Ascending aorta (tissue), 2 donors: ENCODE results near the gene BRD3OS. TPM values are rescaled to one million over a fixed set of nuclear protein-coding genes. Genes with fewer than 3 reads are reported as not detected.

Experiments used
- DNase-seq, 2 donors: peaks; one replicate each; pipeline ENCODE4 v3.0.0-alpha.2; 2019; ENCODE audit warnings: low spot score in 2 of 2
- H3K27ac ChIP-seq, 2 donors: fragments of 200-600 bp; sonication (generic); one replicate each; pipeline ENCODE4 v1.5.1; 2016 to 2017; ENCODE audit warnings: mild to moderate bottlenecking in 1 of 2
- H3K27me3 ChIP-seq: fragments of 200-600 bp; sonication (generic); one replicate; pipeline ENCODE4 v1.5.1; 2017
- H3K36me3 ChIP-seq, 2 donors: fragments of 200-600 bp; sonication (generic); one replicate each; pipeline ENCODE4 v1.5.1; 2016
- H3K4me1 ChIP-seq, 2 donors: fragments of 200-600 bp; sonication (generic); one replicate each; pipeline ENCODE4 v1.5.1; 2016 to 2017; ENCODE audit warnings: mild to moderate bottlenecking in 1 of 2
- H3K4me3 ChIP-seq, 2 donors: fragments of 200-600 bp; sonication (generic); one replicate each; pipeline ENCODE4 v1.5.1; 2016 to 2017; ENCODE audit warnings: mild to moderate bottlenecking in 1 of 2
- H3K9me3 ChIP-seq, 2 donors: fragments of 200-600 bp; sonication (generic); one replicate each; pipeline ENCODE4 v1.5.1; 2016
- CTCF ChIP-seq, 3 experiments: fragments of 200-600 bp in 2 of 3; fragments of 450-650 bp in 1 of 3; sonication (generic) in 2 of 3; IDR thresholded peaks; one replicate each; pipeline ENCODE4 v1.5.1; 2016 to 2019; ENCODE audit warnings: antibody characterized with exemption in 3 of 3, mild to moderate bottlenecking in 1 of 3, moderate library complexity in 1 of 3
- intact Hi-C: fragments of 100-400 bp; cut with DNase I; formaldehyde crosslinking; loops from one replicate; pipeline ENCODE4 v1.15.1; 2023
- total RNA-seq: library from RNA; depleted of rRNA; stranded (reverse); fragments of >200 nt; gene quantifications from one replicate; pipeline ENCODE4 v1.1.0, GENCODE V29; 2016

Gene BRD3OS
- 15.9 TPM for total RNA-seq

GRCh38 chr9:134024828-134025605 is at the start of gene BRD3OS:
Gene BRD3OS (plus strand): TSS chr9:134025481. CDS start chr9:134026748, 1,267 bp downstream.
- peak; percentile 86 to 98 for DNase-seq
- peaks cover 0 to 14% of the 10 kb centered on the region in 2 donors for H3K36me3 ChIP-seq
- peaks cover 0 to 3% of the 10 kb centered on the region in 2 donors for H3K4me1 ChIP-seq
- intact Hi-C loops, result loop anchor here (1.0 to 10.0 kb wide), 10 partner anchors 33 to 1936 kb away; partner anchors contain the start of genes BRD3, RNU6ATAC, RXRA and STKLD1
- no peak for TF ChIP-seq CTCF (IDR thresholded peaks at IDR 0.05)
- peak within 1 kb of the TSS; percentile 45 to 68 for H3K27ac ChIP-seq
- H3K9me3 ChIP-seq, result no peaks in the 10 kb centered on the region
- no peaks in the 10 kb centered on the region for H3K27me3 ChIP-seq
- peak within 1 kb of the TSS; percentile 70 to 97 for H3K4me3 ChIP-seq

DNA sequence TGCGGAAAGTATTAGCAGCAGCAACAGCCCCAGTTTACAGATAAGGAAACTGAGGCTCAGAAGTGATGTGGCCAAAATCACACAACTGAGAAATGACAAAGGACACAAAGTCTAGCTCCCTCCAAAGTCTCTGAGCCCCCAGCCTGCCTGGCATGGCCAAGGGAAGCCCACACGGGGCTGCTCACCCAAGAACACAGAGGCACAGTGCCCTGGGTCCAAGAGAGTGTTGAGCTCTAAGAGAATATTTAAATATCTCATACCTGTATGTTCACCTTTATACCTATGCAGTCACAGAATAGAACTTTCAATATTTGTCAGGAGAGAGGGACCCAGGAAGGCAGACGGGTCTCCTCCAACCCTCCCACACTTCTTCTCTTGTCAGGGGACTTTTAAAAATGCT is 49.8 kb upstream of the BRD3OS start:
- no peak overlapping the region for H3K4me3 ChIP-seq
- no peaks in the 10 kb centered on the region for H3K27me3 ChIP-seq
- intact Hi-C loops, result no loop called here
- no peak for DNase-seq
- H3K27ac ChIP-seq, result no peak overlapping the region
- peaks cover 0 to 12% of the 10 kb centered on the region in 2 donors for H3K4me1 ChIP-seq
- no peak for TF ChIP-seq CTCF (IDR thresholded peaks at IDR 0.05)
- no peaks in the 10 kb centered on the region for H3K9me3 ChIP-seq
- no peaks in the 10 kb centered on the region for H3K36me3 ChIP-seq

DNA sequence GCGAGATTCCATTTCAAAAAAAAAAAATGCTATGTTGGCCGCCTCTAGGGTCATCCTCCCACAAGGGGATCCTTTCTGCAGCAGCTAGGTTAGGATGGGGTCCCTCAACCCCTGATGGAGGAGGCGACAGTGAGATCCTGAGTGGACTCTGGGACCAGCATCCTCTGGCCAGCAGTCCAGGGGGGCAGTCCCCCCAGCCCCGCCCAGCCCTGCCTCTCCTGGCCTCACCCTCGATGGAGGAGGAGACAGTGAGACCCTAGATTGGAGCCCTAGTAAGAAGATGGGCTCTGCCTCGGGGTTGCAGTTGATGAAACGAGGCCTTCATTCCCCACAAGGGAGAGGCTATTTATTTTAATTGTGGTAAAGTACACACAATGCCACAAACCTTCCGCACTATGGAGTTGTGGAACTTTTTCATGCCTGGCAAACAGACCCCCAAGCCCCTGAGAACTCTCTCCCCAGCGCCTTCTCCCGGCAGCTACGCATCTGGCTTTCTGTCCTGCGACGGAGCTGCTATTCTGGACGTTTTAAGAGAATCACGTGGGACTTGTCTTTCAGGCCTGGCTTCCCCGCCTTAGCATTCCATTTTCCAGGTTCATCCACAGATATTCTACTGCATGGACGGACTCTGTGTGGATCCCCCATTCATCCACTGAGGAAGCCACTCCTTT is 49.0 kb upstream of the BRD3OS start:
- H3K27ac ChIP-seq, result no peak overlapping the region
- TF ChIP-seq CTCF (IDR thresholded peaks at IDR 0.05), result no peak
- H3K4me1 ChIP-seq, result peaks cover 0 to 12% of the 10 kb centered on the region in 2 donors

GRCh38 chr9:133976887-133977286 is 48.4 kb upstream of the BRD3OS start:
- no peaks in the 10 kb centered on the region for H3K36me3 ChIP-seq
- H3K27me3 ChIP-seq, result no peaks in the 10 kb centered on the region
- H3K9me3 ChIP-seq, result no peaks in the 10 kb centered on the region
- peaks cover 0 to 12% of the 10 kb centered on the region in 2 donors for H3K4me1 ChIP-seq
- no peak overlapping the region for H3K27ac ChIP-seq
- H3K4me3 ChIP-seq, result no peak overlapping the region
- TF ChIP-seq CTCF (IDR thresholded peaks at IDR 0.05), result no peak
- intact Hi-C loops, result no loop called here
- no peak for DNase-seq

More for the DNA sequence above, 49.0 kb upstream of the BRD3OS start:
- Histone ChIP-seq H3K9me3 (no peaks in the 10 kb centered on the region), H3K4me3 (no peak overlapping the region), H3K27me3 (no peaks in the 10 kb centered on the region), H3K36me3 (no peaks in the 10 kb centered on the region)
- intact Hi-C loops, result no loop called here
- no peak for DNase-seq

DNA sequence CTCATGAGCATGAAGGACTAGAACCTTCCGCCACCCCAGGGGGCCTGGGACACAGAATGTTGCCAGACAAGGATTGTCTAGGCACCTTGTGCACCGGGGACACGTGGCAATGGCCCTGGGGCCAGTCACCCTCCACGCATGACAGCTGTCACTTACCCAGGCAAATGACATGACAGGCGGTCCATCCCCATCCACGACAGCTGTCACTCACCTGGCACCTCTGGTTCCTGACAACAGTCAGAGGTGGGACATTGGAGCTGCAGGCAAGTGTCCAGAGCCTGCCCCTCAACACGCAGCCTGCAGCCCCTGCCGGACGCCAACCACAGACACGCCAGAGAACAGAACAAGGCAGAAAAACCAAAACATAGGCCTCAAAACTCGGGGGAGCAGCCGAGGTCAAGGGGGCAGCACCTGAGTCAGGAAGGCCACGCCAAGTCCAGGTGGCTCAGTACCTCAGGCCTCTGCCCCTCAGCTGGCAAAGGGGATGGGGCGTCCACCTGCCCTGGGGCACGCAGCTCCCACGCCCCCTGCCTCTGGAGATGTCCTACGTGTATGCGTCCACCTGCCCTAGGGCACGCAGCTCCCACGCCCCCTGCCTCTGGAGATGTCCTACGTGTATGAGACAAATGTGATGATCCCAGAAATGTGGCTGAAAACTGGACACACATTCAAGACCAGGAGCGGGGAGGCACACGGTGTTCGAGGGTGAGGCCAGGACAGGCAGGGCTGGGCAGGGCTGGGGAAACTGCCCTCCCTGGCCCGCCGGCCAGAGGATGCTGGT is 47.7 kb upstream of the BRD3OS start:
- no peak for TF ChIP-seq CTCF (IDR thresholded peaks at IDR 0.05)
- H3K4me1 ChIP-seq, result peaks cover 0 to 12% of the 10 kb centered on the region in 2 donors
- intact Hi-C loops, result no loop called here

More for the DNA sequence above, 47.7 kb upstream of the BRD3OS start:
- no peaks in the 10 kb centered on the region for H3K27me3 ChIP-seq
- H3K36me3 ChIP-seq, result no peaks in the 10 kb centered on the region
- no peak overlapping the region for H3K4me3 ChIP-seq
- H3K9me3 ChIP-seq, result no peaks in the 10 kb centered on the region
- H3K27ac ChIP-seq, result no peak overlapping the region
- DNase-seq, result no peak
